Smooth muscle cell (in vitro differentiated cells): ENCODE measurements around the gene DIO1. TPM values are rescaled to one million over a fixed set of nuclear protein-coding genes. Genes with fewer than 3 reads are reported as not detected.
A peak's percentile ranks its signal among the peaks of the same experiment; 100 is the strongest.

ENCODE experiments used
- DNase-seq: peaks from one replicate; lab custom pipeline; 2025; ENCODE audit not compliant: unreplicated experiment; lab: John Stamatoyannopoulos, UW
- H2AFZ ChIP-seq: fragments of 200-600 bp; sonication (generic); 2 replicates; pipeline ENCODE4 v1.6.0; 2016; ENCODE audit warnings: antibody characterized with exemption, low read depth, mild to moderate bottlenecking
- H3F3A ChIP-seq: fragments of 200-600 bp; sonication (generic); 2 replicates; pipeline ENCODE4 v1.6.0; 2017; ENCODE audit warnings: antibody characterized with exemption, low read depth
- H3K27ac ChIP-seq: fragments of 200-600 bp; sonication (generic); 2 replicates; pipeline ENCODE4 v1.5.1; 2016; ENCODE audit warnings: low read depth, mild to moderate bottlenecking
- H3K27me3 ChIP-seq: fragments of 200-600 bp; sonication (generic); 2 replicates; pipeline ENCODE4 v1.6.1; 2016; ENCODE audit warnings: low read depth, mild to moderate bottlenecking
- H3K36me3 ChIP-seq: fragments of 200-600 bp; sonication (generic); 2 replicates; pipeline ENCODE4 v1.5.1; 2016; ENCODE audit warnings: low read depth
- H3K4me1 ChIP-seq: fragments of 200-600 bp; sonication (generic); 2 replicates; pipeline ENCODE4 v1.5.1; 2016; ENCODE audit warnings: low read depth
- H3K4me2 ChIP-seq: fragments of 200-600 bp; sonication (generic); 2 replicates; pipeline ENCODE4 v1.6.0; 2016; ENCODE audit warnings: mild to moderate bottlenecking
- H3K4me3 ChIP-seq: fragments of 200-600 bp; sonication (generic); 2 replicates; pipeline ENCODE4 v1.5.1; 2016; ENCODE audit warnings: mild to moderate bottlenecking
- H3K79me2 ChIP-seq: fragments of 200-600 bp; sonication (generic); 2 replicates; pipeline ENCODE4 v1.6.0; 2016; ENCODE audit warnings: low read depth, mild to moderate bottlenecking
- H3K9ac ChIP-seq: fragments of 200-600 bp; sonication (generic); 2 replicates; pipeline ENCODE4 v1.6.0; 2016; ENCODE audit warnings: low read depth
- H3K9me3 ChIP-seq: fragments of 200-600 bp; sonication (generic); replicated peaks from 2 replicates; pipeline ENCODE4 v1.5.1; 2016; ENCODE audit warnings: low read depth
- H4K20me1 ChIP-seq: fragments of 200-600 bp; sonication (generic); 2 replicates; pipeline ENCODE4 v1.6.0; 2016; ENCODE audit warnings: low read depth
- WGBS: methylation state at CpG from one replicate; pipeline ENCODE4 v1.1.7; 2016; ENCODE audit warnings: low lambda C conversion rate; 5-methylcytosine and 5-hydroxymethylcytosine counted together
- polyA plus RNA-seq: library from polyadenylated mRNA; unstranded; fragments of >200 nt; fragmentation: Nextera tagmentation; extraction: Ambion mirVana; gene quantifications from 2 replicates; pipeline ENCODE4 v1.2.1, GENCODE V29; 2016
- total RNA-seq: library from RNA; depleted of rRNA; stranded (reverse); fragments of >200 nt; gene quantifications from 2 replicates; pipeline ENCODE4 v1.2.3, GENCODE V29; 2014
- TF ChIP-seq, protein P1 (sequence below): fragments of 200-600 bp; sonication (generic); IDR thresholded peaks from 2 replicates; pipeline ENCODE4 v1.5.1; 2017; ENCODE audit warnings: borderline replicate concordance, mild to moderate bottlenecking, antibody characterized with exemption; ENCODE audit not compliant: insufficient read depth, poor library complexity, severe bottlenecking

DIO1 gene
- total and polyA plus RNA-seq, 2 experiments from 2014 or later: 0.16 TPM; not detected in 1

DNA sequence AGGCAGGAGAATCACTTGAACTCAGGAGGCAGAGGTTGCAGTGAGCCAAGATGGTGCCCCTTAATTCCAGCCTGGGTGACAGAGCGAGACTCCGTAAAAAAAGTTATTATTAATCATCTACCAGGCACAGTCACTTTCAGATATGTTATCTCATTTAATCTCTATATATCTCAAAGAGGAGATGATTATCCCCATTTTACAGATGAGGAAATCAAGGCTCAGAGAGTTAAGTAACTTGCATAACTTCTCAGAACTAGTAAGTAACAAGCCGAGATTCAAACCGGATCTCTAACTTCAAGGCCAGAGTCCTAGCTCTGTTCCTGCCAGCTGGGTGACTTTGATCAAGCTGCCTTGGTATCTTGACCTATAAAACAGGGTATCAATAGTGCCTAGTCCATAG is 17.5 kb downstream of the DIO1 start:
- DNase-seq: no peak
- TF ChIP-seq, protein P1, sequence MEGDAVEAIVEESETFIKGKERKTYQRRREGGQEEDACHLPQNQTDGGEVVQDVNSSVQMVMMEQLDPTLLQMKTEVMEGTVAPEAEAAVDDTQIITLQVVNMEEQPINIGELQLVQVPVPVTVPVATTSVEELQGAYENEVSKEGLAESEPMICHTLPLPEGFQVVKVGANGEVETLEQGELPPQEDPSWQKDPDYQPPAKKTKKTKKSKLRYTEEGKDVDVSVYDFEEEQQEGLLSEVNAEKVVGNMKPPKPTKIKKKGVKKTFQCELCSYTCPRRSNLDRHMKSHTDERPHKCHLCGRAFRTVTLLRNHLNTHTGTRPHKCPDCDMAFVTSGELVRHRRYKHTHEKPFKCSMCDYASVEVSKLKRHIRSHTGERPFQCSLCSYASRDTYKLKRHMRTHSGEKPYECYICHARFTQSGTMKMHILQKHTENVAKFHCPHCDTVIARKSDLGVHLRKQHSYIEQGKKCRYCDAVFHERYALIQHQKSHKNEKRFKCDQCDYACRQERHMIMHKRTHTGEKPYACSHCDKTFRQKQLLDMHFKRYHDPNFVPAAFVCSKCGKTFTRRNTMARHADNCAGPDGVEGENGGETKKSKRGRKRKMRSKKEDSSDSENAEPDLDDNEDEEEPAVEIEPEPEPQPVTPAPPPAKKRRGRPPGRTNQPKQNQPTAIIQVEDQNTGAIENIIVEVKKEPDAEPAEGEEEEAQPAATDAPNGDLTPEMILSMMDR: no peak
- H3K4me3 ChIP-seq: no peak overlapping the region
- peaks cover 4% of the 10 kb centered on the region for H3F3A ChIP-seq
- H3K4me1 ChIP-seq: no peaks in the 10 kb centered on the region
- no peak overlapping the region for H3K27ac ChIP-seq
- H3K79me2 ChIP-seq: no peaks in the 10 kb centered on the region
- no peaks in the 10 kb centered on the region for H3K36me3 ChIP-seq
- no peaks in the 10 kb centered on the region for H4K20me1 ChIP-seq
- H3K4me2 ChIP-seq: no peak overlapping the region
- no peak overlapping the region for H2AFZ ChIP-seq
- WGBS: 98% methylated on average over 4 of the region's 4 CpGs
- no peaks in the 10 kb centered on the region for H3K27me3 ChIP-seq
- H3K9me3 ChIP-seq: no peaks in the 10 kb centered on the region
- H3K9ac ChIP-seq: no peak overlapping the region

DNA sequence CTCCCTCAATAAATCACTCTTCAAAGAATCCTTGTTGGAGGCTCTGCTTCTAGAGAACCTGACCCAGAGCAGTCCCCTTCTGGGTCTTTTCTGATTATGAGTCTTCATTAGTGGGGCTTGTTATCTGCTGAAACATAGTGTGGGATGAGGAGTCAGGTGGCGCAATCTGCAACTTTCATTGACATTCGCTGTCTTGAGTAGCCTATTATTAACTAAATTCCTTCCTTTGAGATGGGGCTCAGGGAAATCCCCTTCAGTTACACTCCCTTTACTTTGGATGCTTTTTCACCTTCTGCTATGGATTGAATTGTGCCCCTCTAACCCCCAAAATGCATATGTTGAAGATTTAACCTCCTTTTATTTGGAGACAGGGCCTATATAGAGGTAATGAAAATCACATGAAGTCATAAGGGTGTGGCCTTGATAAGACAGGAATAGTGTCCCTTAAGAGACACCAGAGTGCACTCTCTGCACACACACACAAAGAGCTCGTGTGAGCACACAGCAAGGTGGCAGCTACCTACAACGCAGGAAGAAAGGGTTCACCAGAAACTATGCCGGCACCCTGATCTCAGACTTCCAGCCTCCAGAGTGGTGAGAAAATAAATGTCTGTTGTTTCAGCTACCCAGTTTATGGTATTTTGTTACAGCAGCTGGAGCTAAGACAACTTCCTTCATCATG is 19.5 kb downstream of the DIO1 start:
- DNase-seq: no peak
- 77% methylated on average over 5 of the region's 5 CpGs for WGBS
- TF ChIP-seq, protein P1: no peak
- Histone ChIP-seq H3K36me3 (no peaks in the 10 kb centered on the region), H3K9me3 (no peaks in the 10 kb centered on the region), H3K4me2 (no peak overlapping the region), H2AFZ (no peak overlapping the region), H3K79me2 (no peaks in the 10 kb centered on the region), H3F3A (peaks cover 4% of the 10 kb centered on the region), H3K9ac (no peak overlapping the region), H3K4me1 (no peaks in the 10 kb centered on the region), H3K4me3 (no peak overlapping the region), H4K20me1 (no peaks in the 10 kb centered on the region), H3K27me3 (no peaks in the 10 kb centered on the region), H3K27ac (no peak overlapping the region)

DNA sequence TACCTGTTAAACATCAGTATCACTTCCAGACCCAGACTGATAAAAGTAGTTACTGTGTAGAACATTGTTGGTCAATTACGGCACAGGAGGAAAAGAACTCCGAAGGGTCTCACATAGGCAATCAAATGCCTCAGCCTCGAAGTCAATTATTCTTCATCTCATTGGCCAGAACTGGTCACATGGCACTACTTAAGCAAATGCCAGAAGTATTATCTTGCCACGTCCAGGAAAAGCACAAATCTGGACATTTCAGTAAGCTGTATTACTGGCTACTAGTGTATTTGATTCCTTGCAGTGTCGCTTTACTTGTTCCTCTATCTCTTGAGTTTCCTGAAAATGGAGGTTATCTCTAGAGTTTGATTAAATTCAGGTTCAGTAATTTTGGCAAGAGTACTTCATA is 24.4 kb downstream of the DIO1 start:
- H2AFZ ChIP-seq: no peak overlapping the region
- 82% methylated on average over 5 of the region's 5 CpGs for WGBS
- DNase-seq: no peak
- H3K4me2 ChIP-seq: no peak overlapping the region
- H3K4me3 ChIP-seq: no peak overlapping the region
- no peaks in the 10 kb centered on the region for H3K4me1 ChIP-seq
- H3K27me3 ChIP-seq: no peaks in the 10 kb centered on the region
- no peaks in the 10 kb centered on the region for H4K20me1 ChIP-seq
- no peak overlapping the region for H3K27ac ChIP-seq
- H3K36me3 ChIP-seq: no peaks in the 10 kb centered on the region
- TF ChIP-seq, protein P1: no peak
- H3K9me3 ChIP-seq: no peaks in the 10 kb centered on the region
- H3K79me2 ChIP-seq: no peaks in the 10 kb centered on the region
- H3F3A ChIP-seq: peaks cover 4% of the 10 kb centered on the region
- no peak overlapping the region for H3K9ac ChIP-seq

DNA sequence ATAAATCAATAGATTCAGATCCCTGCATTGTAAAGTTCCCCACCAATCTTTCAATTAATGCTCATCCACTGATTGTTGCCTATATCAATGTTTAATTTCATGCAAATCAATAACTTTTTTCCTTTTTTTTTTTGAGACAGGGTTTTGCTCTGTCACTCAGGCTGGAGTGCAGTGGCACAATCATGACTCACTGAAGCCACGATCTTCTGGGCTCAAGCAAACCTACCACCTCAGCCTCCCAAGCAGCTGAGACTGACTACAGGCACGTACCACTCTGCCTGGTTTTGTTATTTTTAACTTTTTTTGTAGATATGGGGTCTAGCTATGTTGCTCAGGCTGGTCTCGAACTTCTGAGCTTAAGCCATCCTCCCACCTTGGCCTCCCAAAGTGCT is 25.7 kb downstream of the DIO1 start:
- H3K4me3 ChIP-seq: no peak overlapping the region
- no peaks in the 10 kb centered on the region for H4K20me1 ChIP-seq
- peak overlapping the region; percentile 55 for H3K27ac ChIP-seq
- WGBS: 38% methylated on average over 3 of the region's 3 CpGs
- H2AFZ ChIP-seq: no peak overlapping the region
- peak overlapping the region; percentile 12 for H3K4me2 ChIP-seq
- no peaks in the 10 kb centered on the region for H3K4me1 ChIP-seq
- H3K36me3 ChIP-seq: no peaks in the 10 kb centered on the region
- DNase-seq: no peak
- TF ChIP-seq, protein P1: no peak
- no peak overlapping the region for H3K9ac ChIP-seq
- no peaks in the 10 kb centered on the region for H3K27me3 ChIP-seq
- peaks cover 4% of the 10 kb centered on the region for H3F3A ChIP-seq
- H3K9me3 ChIP-seq: no peaks in the 10 kb centered on the region
- no peaks in the 10 kb centered on the region for H3K79me2 ChIP-seq
